Prostate gland (tissue), 2 donors: ENCODE measurements around the gene CASQ2. TPM values are rescaled to one million over a fixed set of nuclear protein-coding genes. Genes with fewer than 3 reads are reported as not detected.

ENCODE experiments used
- DNase-seq: peaks from one replicate; pipeline ENCODE4 v3.0.0-alpha.2; 2019; ENCODE audit warnings: low spot score
- H3K27ac ChIP-seq, 2 donors: fragments of 200-600 bp; sonication (generic); 2 replicates each; pipeline ENCODE4 v1.5.1; 2017 to 2019
- H3K27me3 ChIP-seq: fragments of 200-600 bp; sonication (generic); replicated peaks from 2 replicates; pipeline ENCODE4 v1.5.1; 2019; ENCODE audit not compliant: insufficient read depth
- H3K36me3 ChIP-seq, 2 donors: fragments of 200-600 bp; sonication (generic); 1 replicate in 1 of 2; 2 replicates in 1 of 2; pipeline versions ENCODE4 v1.5.1 to v1.8.1; 2017 to 2019
- H3K4me1 ChIP-seq: fragments of 200-600 bp; sonication (generic); replicated peaks from 2 replicates; pipeline ENCODE4 v1.5.1; 2019
- H3K4me3 ChIP-seq, 2 donors: fragments of 200-600 bp; sonication (generic); 2 replicates each; pipeline ENCODE4 v1.5.1; 2017 to 2019
- H3K9me3 ChIP-seq: fragments of 200-600 bp; sonication (generic); 2 replicates; pipeline ENCODE4 v1.5.1; 2017
- POLR2A ChIP-seq: fragments of 450-650 bp; IDR thresholded peaks from one replicate; pipeline ENCODE4 v1.6.1; 2016; ENCODE audit warnings: antibody characterized with exemption, mild to moderate bottlenecking
- POLR2AphosphoS5 ChIP-seq: sonication (generic); formaldehyde crosslinking; IDR thresholded peaks from one replicate; pipeline ENCODE4 v1.6.1; 2017; ENCODE audit warnings: antibody characterized with exemption
- WGBS: methylation state at CpG from one replicate; pipeline ENCODE4 v1.1.5; 2018; 5-methylcytosine and 5-hydroxymethylcytosine counted together
- intact Hi-C: fragments of 100-400 bp; cut with DNase I; formaldehyde crosslinking; loops from one replicate; pipeline ENCODE4 v1.14.2; 2022
- total RNA-seq, 2 donors: library from RNA; depleted of rRNA; stranded (reverse); fragments of >200 nt; gene quantifications; one replicate each; pipeline ENCODE4 v1.1.0, GENCODE V29; 2016
- TF ChIP-seq, protein P1 (sequence below), 4 experiments: fragments of 200-600 bp in 2 of 4; fragments of 450-650 bp in 2 of 4; sonication (generic) in 2 of 4; IDR thresholded peaks; 1 replicate in 3 of 4; 2 replicates in 1 of 4; pipeline ENCODE4 v1.5.1; 2016 to 2019; ENCODE audit warnings: antibody characterized with exemption in 4 of 4, mild to moderate bottlenecking in 2 of 4, moderate library complexity in 2 of 4

The CASQ2 gene
- total RNA-seq, 2 donors from 2014 or later = 6.4 to 6.6 TPM

DNA sequence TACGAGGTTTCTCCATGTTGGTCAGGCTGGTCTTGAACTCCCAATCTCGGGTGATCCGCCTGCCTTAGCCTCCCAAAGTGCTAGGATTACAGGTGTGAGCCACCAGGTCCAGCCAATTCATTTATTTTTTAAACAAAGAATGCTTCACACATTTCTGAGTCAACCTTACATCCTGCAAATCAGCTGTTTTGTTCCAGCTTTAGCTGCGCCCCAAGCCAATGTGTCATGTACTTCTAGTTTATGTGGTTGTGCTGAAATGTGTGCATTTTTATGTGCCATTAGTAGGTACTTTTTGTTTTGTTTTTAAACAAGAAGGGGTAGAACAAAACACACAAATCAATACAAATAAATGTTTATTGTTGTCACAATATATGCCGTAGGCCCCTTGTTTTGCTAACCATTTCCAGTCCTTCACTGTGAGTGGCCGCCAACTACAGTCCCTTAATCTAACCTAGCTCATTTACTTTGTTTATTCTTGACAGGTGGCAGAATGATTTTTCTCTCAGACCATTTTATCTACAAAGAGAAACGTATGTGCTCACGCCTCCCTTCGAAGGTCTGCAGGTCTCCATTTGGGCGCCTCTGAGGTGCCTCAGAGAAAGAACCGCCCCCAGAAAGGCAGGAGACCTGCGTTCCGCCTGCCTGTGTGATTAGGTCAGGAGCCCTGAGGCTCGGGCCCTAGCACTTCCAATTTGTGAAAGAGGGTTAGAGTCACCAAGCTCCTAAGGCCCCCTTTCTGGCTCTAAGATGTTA, 2.8 kb upstream of the CASQ2 start:
- no peaks in the 10 kb centered on the region for H3K9me3 ChIP-seq
- intact Hi-C loops = loop anchor here (5.0 to 10.0 kb wide), 3 partner anchors 126 to 636 kb away; partner anchors contain the start of gene VANGL1
- TF ChIP-seq, protein P1, sequence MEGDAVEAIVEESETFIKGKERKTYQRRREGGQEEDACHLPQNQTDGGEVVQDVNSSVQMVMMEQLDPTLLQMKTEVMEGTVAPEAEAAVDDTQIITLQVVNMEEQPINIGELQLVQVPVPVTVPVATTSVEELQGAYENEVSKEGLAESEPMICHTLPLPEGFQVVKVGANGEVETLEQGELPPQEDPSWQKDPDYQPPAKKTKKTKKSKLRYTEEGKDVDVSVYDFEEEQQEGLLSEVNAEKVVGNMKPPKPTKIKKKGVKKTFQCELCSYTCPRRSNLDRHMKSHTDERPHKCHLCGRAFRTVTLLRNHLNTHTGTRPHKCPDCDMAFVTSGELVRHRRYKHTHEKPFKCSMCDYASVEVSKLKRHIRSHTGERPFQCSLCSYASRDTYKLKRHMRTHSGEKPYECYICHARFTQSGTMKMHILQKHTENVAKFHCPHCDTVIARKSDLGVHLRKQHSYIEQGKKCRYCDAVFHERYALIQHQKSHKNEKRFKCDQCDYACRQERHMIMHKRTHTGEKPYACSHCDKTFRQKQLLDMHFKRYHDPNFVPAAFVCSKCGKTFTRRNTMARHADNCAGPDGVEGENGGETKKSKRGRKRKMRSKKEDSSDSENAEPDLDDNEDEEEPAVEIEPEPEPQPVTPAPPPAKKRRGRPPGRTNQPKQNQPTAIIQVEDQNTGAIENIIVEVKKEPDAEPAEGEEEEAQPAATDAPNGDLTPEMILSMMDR (IDR thresholded peaks at IDR 0.05) = no peak
- TF ChIP-seq POLR2A (no peak), POLR2AphosphoS5 (no peak)
- 56% methylated on average over 14 of the region's 14 CpGs for WGBS
- H3K27me3 ChIP-seq = no peaks in the 10 kb centered on the region
- no peak overlapping the region for H3K4me3 ChIP-seq
- no peak overlapping the region for H3K27ac ChIP-seq
- DNase-seq = no peak
- no peaks in the 10 kb centered on the region for H3K36me3 ChIP-seq
- no peaks in the 10 kb centered on the region for H3K4me1 ChIP-seq

DNA sequence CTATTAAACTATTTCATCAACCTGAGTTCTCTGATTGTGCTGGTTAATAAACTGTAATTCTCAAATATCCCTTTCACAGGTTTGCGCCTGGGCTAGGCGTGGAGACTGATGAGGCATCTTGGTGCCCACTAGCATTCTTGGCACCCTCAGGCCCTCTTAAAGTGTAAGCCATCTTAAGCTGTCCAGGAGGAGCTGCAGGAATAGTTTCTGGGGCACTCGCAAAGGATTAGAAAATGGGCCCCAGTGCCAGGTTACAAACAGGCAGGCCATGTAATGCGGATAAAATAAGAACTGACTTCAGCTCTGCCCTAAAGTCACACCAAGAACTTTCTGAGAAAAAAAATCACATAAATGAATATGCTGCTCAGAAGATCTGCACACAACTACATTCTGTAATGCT, 1.1 kb downstream of the CASQ2 start:
- DNase-seq = no peak
- H3K27me3 ChIP-seq = no peaks in the 10 kb centered on the region
- WGBS = 83% methylated on average over 4 of the region's 4 CpGs
- no peaks in the 10 kb centered on the region for H3K9me3 ChIP-seq
- intact Hi-C loops = no loop called here
- no peaks in the 10 kb centered on the region for H3K36me3 ChIP-seq
- H3K4me3 ChIP-seq = no peak overlapping the region
- no peak overlapping the region for H3K27ac ChIP-seq
- TF ChIP-seq, protein P1 (IDR thresholded peaks at IDR 0.05) = no peak
- TF ChIP-seq POLR2AphosphoS5 = no peak
- no peak for TF ChIP-seq POLR2A
- H3K4me1 ChIP-seq = no peaks in the 10 kb centered on the region

DNA sequence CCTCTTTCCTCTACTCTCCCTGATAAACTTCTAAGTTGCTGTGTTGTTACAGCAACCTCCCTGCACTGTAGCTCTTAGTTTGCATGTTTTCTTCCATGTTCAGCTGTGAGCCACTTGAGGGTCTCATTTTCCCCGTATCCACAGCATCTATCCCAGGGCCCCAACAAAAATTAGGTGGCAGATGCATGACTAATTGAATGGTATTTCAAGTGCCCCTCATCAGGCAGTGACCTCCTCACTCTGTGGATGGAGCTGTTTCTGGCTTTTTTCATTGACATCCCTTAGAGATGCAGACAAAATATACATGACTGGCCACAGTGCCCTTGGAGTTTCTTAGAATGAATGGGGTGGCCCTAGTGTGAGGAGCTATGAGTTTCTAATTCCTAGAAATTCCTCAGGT, 3.4 kb downstream of the CASQ2 start:
- DNase-seq = no peak
- H3K9me3 ChIP-seq = no peaks in the 10 kb centered on the region
- no peak for TF ChIP-seq POLR2A
- TF ChIP-seq, protein P1 (IDR thresholded peaks at IDR 0.05) = no peak
- no peak for TF ChIP-seq POLR2AphosphoS5
- intact Hi-C loops = no loop called here
- no peak overlapping the region for H3K27ac ChIP-seq
- H3K36me3 ChIP-seq = no peaks in the 10 kb centered on the region
- no peaks in the 10 kb centered on the region for H3K27me3 ChIP-seq
- WGBS = 76% methylated on average over 1 of the region's 1 CpG
- no peak overlapping the region for H3K4me3 ChIP-seq
- H3K4me1 ChIP-seq = no peaks in the 10 kb centered on the region

DNA sequence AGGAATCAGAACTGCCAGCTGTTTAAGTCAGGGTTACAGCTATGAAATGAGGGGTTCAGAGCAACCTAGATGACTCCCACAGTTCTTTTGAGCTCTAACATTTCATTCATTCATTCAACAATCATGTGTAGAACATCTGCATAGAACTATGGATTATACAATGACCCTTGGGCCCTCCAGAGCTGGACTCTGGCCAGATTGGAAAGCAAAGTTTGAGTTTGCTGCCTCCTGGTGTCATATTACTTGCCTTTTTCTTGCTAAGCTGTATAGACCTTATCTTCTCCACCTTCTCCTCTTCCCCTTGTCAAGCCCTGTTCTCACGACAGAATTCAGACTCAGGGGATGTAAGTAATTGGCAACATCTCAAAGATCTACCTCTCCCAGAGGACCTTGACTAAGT, 4.0 kb downstream of the CASQ2 start:
- Histone ChIP-seq H3K27me3 (no peaks in the 10 kb centered on the region), H3K9me3 (no peaks in the 10 kb centered on the region), H3K27ac (no peak overlapping the region), H3K4me3 (no peak overlapping the region), H3K4me1 (no peaks in the 10 kb centered on the region), H3K36me3 (no peaks in the 10 kb centered on the region)
- TF ChIP-seq, protein P1 (IDR thresholded peaks at IDR 0.05) = peak in 3 of 4 experiments; percentile 7 to 51 (median 48)
- TF ChIP-seq POLR2A = no peak
- no peak for DNase-seq
- intact Hi-C loops = no loop called here
- 11% methylated on average over 1 of the region's 1 CpG for WGBS

DNA sequence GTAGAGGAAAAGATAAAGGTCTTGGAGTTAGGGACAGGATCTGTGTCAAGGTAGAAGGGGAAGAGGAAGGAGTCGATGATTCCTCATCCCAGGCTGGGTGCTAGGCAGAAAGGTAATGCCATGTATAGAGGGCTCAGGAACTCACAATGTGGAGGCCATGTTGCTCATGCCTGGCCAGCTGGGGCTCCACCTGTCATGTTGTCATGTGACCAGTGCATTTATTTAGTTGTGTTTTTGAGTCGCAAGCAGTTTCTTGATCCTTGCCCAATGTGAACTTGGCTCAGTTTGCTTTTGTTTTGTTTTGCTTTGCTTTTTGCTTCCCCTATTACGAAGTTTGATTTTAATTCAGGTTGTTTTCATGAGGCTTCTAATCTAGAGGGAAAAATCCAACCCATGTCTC, 5.7 kb downstream of the CASQ2 start:
- no peak for DNase-seq
- WGBS = 85% methylated on average over 3 of the region's 3 CpGs
- Histone ChIP-seq H3K4me3 (no peak overlapping the region), H3K4me1 (no peaks in the 10 kb centered on the region), H3K36me3 (no peaks in the 10 kb centered on the region), H3K27ac (no peak overlapping the region), H3K27me3 (no peaks in the 10 kb centered on the region), H3K9me3 (no peaks in the 10 kb centered on the region)
- intact Hi-C loops = no loop called here
- TF ChIP-seq, protein P1 (IDR thresholded peaks at IDR 0.05) = no peak
- TF ChIP-seq POLR2AphosphoS5 (no peak), POLR2A (no peak)
